HCT116 (cell line): ENCODE data around the gene LRBA. TPM values are rescaled to one million over a fixed set of nuclear protein-coding genes. Genes with fewer than 3 reads are reported as not detected.

ENCODE experiments used
- ATAC-seq: fragments of 200-7000 bp; cut with Tn5 transposase; 2 replicates; pipeline ENCODE4 v1.9.1; 2020; ENCODE audit warnings: mild to moderate bottlenecking, moderate library complexity
- BruUV-seq: library from RNA; stranded (reverse); fragments of 400-500 nt; replicated peaks from 2 replicates; lab custom pipeline; 2021; lab: Mats Ljungman, UMichigan
- CTCF ChIA-PET: fragments of 300-600 bp; sonication (Branson Sonifier 250); formaldehyde crosslinking; loops from one replicate; lab custom pipeline; 2021; ENCODE audit warnings: antibody characterized with exemption; lab: Charles Lee
- POLR2A ChIA-PET: fragments of 300-600, 350-600 bp; sonication (Branson Sonifier 250); formaldehyde crosslinking; loops from one replicate; lab custom pipeline; 2021; ENCODE audit warnings: antibody characterized with exemption; lab: Charles Lee
- RAD21 ChIA-PET, 2 experiments: fragments of 300-600 bp; sonication (Branson Sonifier 250); formaldehyde crosslinking; loops; one replicate each; lab custom pipeline; 2023; ENCODE audit warnings: low total read pairs in 2 of 2; ENCODE audit not compliant: uncharacterized antibody in 2 of 2, unreplicated experiment in 2 of 2, low non-redundant PET in 1 of 2; lab: Charles Lee
- DNase-seq: peaks from one replicate; pipeline ENCODE4 v3.0.0-alpha.2; 2010; ENCODE audit warnings: low read depth, low spot score
- H2AFZ ChIP-seq: fragments of 200-600 bp; shearing (Covaris generic), sonication (generic); 2 replicates; pipeline ENCODE4 v1.6.1; 2017; ENCODE audit warnings: low read depth, mixed run types, mixed read lengths, antibody characterized with exemption, low read length; ENCODE audit not compliant: poor library complexity, severe bottlenecking
- H3K27ac ChIP-seq: 2 replicates; pipeline ENCODE4 v1.5.1; 2012; ENCODE audit warnings: low read depth, low read length
- H3K27me3 ChIP-seq: fragments of 200-600 bp; sonication (generic); 2 replicates; pipeline ENCODE4 v1.6.1; 2016; ENCODE audit warnings: mixed run types, low read length, mixed read lengths; ENCODE audit not compliant: insufficient read depth
- H3K36me3 ChIP-seq, 2 experiments: fragments of 200-500 bp in 1 of 2; fragments of 200-600 bp in 1 of 2; sonication (Bioruptor generic) in 1 of 2; sonication (generic) in 1 of 2; 2 replicates each; pipeline versions ENCODE4 v1.5.1 to v1.6.1; 2014 to 2016; ENCODE audit warnings: low read length in 2 of 2, inconsistent platforms in 1 of 2, mixed read lengths in 1 of 2, mixed run types in 1 of 2; ENCODE audit not compliant: insufficient read depth in 2 of 2, control insufficient read depth in 1 of 2
- H3K4me1 ChIP-seq, 2 experiments: fragments of 200-600 bp in 1 of 2; sonication (generic) in 1 of 2; 2 replicates each; pipeline versions ENCODE4 v1.5.1 to v1.6.1; 2012 to 2017; ENCODE audit warnings: low read length in 2 of 2, inconsistent platforms in 1 of 2, mild to moderate bottlenecking in 1 of 2, mixed read lengths in 1 of 2, mixed run types in 1 of 2, moderate library complexity in 1 of 2; ENCODE audit not compliant: insufficient read depth in 2 of 2, control insufficient read depth in 1 of 2
- H3K4me2 ChIP-seq: fragments of 200-600 bp; sonication (generic); 2 replicates; pipeline ENCODE4 v1.6.1; 2017; ENCODE audit warnings: mixed run types, low read length, mixed read lengths
- H3K4me3 ChIP-seq, 2 experiments: fragments of 200-600 bp in 1 of 2; sonication (generic) in 1 of 2; replicated peaks in 1 of 2; 2 replicates each; pipeline ENCODE4 v1.5.1; 2011 to 2016; ENCODE audit warnings: low read length in 2 of 2, control low read depth in 1 of 2, low read depth in 1 of 2, mild to moderate bottlenecking in 1 of 2, mixed read lengths in 1 of 2, mixed run types in 1 of 2
- H3K79me2 ChIP-seq: fragments of 200-600 bp; sonication (generic); 2 replicates; pipeline ENCODE4 v1.6.1; 2017; ENCODE audit warnings: mild to moderate bottlenecking, mixed run types, low read length, moderate library complexity, mixed read lengths; ENCODE audit not compliant: insufficient read depth
- H3K9ac ChIP-seq: fragments of 200-600 bp; sonication (generic); 2 replicates; pipeline ENCODE4 v1.6.1; 2016; ENCODE audit warnings: low read length, mixed read lengths
- H3K9me2 ChIP-seq: fragments of 200-600 bp; sonication (generic), shearing (Covaris generic); 2 replicates; pipeline ENCODE4 v1.6.1; 2017; ENCODE audit warnings: mixed run types, mild to moderate bottlenecking, moderate library complexity; ENCODE audit not compliant: insufficient read depth
- H3K9me3 ChIP-seq, 2 experiments: fragments of 200-500 bp in 1 of 2; fragments of 200-600 bp in 1 of 2; sonication (Bioruptor generic) in 1 of 2; sonication (generic) in 1 of 2; 2 replicates each; pipeline ENCODE4 v1.6.1; 2014 to 2017; ENCODE audit warnings: low read length in 2 of 2, mixed read lengths in 2 of 2, inconsistent platforms in 1 of 2, low read depth in 1 of 2, mild to moderate bottlenecking in 1 of 2, mixed run types in 1 of 2, moderate library complexity in 1 of 2; ENCODE audit not compliant: control insufficient read depth in 1 of 2, insufficient read depth in 1 of 2
- H4K20me1 ChIP-seq: fragments of 200-600 bp; sonication (generic), shearing (Covaris generic); 2 replicates; pipeline ENCODE4 v1.6.1; 2017; ENCODE audit warnings: mixed run types, mild to moderate bottlenecking, moderate library complexity; ENCODE audit not compliant: insufficient read depth
- ATF3 ChIP-seq: IDR thresholded peaks from 2 replicates; pipeline ENCODE4 v1.6.1; 2012
- CBX3 ChIP-seq: IDR thresholded peaks from 2 replicates; pipeline ENCODE4 v1.6.1; 2012; ENCODE audit warnings: low read depth
- CEBPB ChIP-seq: IDR thresholded peaks from 2 replicates; pipeline ENCODE4 v1.6.1; 2012; ENCODE audit warnings: low read depth
- ELF1 ChIP-seq: IDR thresholded peaks from 2 replicates; pipeline ENCODE4 v1.6.1; 2012; ENCODE audit warnings: low read depth, borderline replicate concordance
- EZH2phosphoT487 ChIP-seq: fragments of 200-600 bp; IDR thresholded peaks from 2 replicates; pipeline ENCODE4 v1.6.1; 2018; ENCODE audit warnings: antibody characterized with exemption, borderline replicate concordance
- JUND ChIP-seq: IDR thresholded peaks from 2 replicates; pipeline ENCODE4 v1.6.1; 2012
- MAX ChIP-seq: IDR thresholded peaks from 2 replicates; pipeline ENCODE4 v1.6.1; 2012
- POLR2A ChIP-seq: IDR thresholded peaks from 2 replicates; pipeline ENCODE4 v1.7.0; 2011; ENCODE audit warnings: borderline replicate concordance; ENCODE audit not compliant: insufficient read depth, insufficient read length; ENCODE audit errors: extremely low read depth
- REST ChIP-seq: IDR thresholded peaks from 2 replicates; pipeline ENCODE4 v1.6.1; 2012; ENCODE audit warnings: low read depth
- SIN3A ChIP-seq: IDR thresholded peaks from 2 replicates; pipeline ENCODE4 v1.6.1; 2012; ENCODE audit warnings: low read depth
- SRF ChIP-seq: IDR thresholded peaks from 2 replicates; pipeline ENCODE4 v1.6.1; 2012; ENCODE audit warnings: low read depth
- TCF7L2 ChIP-seq: IDR thresholded peaks from 2 replicates; pipeline ENCODE4 v1.7.0; 2011; ENCODE audit warnings: borderline replicate concordance, inconsistent platforms; ENCODE audit not compliant: insufficient read depth, insufficient read length; ENCODE audit errors: extremely low read depth
- YY1 ChIP-seq: IDR thresholded peaks from 2 replicates; pipeline ENCODE4 v1.6.1; 2011; ENCODE audit warnings: low read length, low read depth, moderate library complexity, mild to moderate bottlenecking; ENCODE audit not compliant: insufficient replicate concordance; ENCODE audit errors: extremely low read depth
- ZBTB33 ChIP-seq: IDR thresholded peaks from 2 replicates; pipeline ENCODE4 v1.6.1; 2011; ENCODE audit warnings: mild to moderate bottlenecking, low read length, moderate library complexity; ENCODE audit not compliant: insufficient replicate concordance; ENCODE audit errors: extremely low read depth
- ZNF274 ChIP-seq: fragments of 200-500 bp; sonication (Bioruptor generic); IDR thresholded peaks from 2 replicates; pipeline ENCODE4 v1.6.1; 2014; ENCODE audit warnings: mild to moderate bottlenecking, low read depth, low read length, inconsistent platforms
- intact Hi-C: fragments of 100-400 bp; cut with micrococcal nuclease; formaldehyde crosslinking; loops from 2 replicates; pipeline ENCODE4 v1.10.0; 2022
- total RNA-seq: library from RNA; stranded (reverse); gene quantifications from one replicate; pipeline ENCODE4 v1.2.1, GENCODE V29; 2021; ENCODE audit not compliant: unreplicated experiment

The LRBA gene
- total RNA-seq, 1 experiment from 2014 or later, result 79.8 TPM

- CTCF ChIA-PET, result no interaction called here
These were observed 593.5 kb downstream of the LRBA start for GRCh38 chr4:150421612-150422011.

GRCh38 chr4:150419939-150420338 is 595.1 kb downstream of the LRBA start:
- Histone ChIP-seq H3K9me2 (no peaks in the 10 kb centered on the region), H3K79me2 (no peaks in the 10 kb centered on the region), H3K4me3 (no peak overlapping the region), H3K4me1 (no peaks in the 10 kb centered on the region), H4K20me1 (no peaks in the 10 kb centered on the region), H3K9me3 (no peaks in the 10 kb centered on the region), H3K9ac (no peak overlapping the region), H3K36me3 (no peaks in the 10 kb centered on the region), H2AFZ (no peak overlapping the region), H3K27ac (no peak overlapping the region), H3K27me3 (no peaks in the 10 kb centered on the region), H3K4me2 (no peak overlapping the region)
- ChIA-PET CTCF (no interaction called here), RAD21 (no interaction called here), POLR2A (no interaction called here)
- no TSS peak for BruUV-seq
- intact Hi-C loops, result no loop called here
- DNase-seq (no peak), ATAC-seq (no peak)
- TF ChIP-seq EZH2phosphoT487, result no peak
- no peak for TF ChIP-seq TCF7L2
- TF ChIP-seq CBX3, result no peak
- no peak for TF ChIP-seq JUND
- TF ChIP-seq ZNF274, result no peak
- TF ChIP-seq ZBTB33, result no peak
- TF ChIP-seq SRF, result no peak
- TF ChIP-seq POLR2A, result no peak
- no peak for TF ChIP-seq REST
- TF ChIP-seq ELF1, result no peak
- TF ChIP-seq MAX, result no peak
- no peak for TF ChIP-seq CEBPB
- TF ChIP-seq SIN3A, result no peak

More at GRCh38 chr4:150421612-150422011, 593.5 kb downstream of the LRBA start:
- DNase-seq, result no peak
- Histone ChIP-seq H3K27ac (no peak overlapping the region), H3K27me3 (no peaks in the 10 kb centered on the region), H2AFZ (no peak overlapping the region), H3K9ac (no peak overlapping the region), H3K4me1 (no peaks in the 10 kb centered on the region), H3K36me3 (no peaks in the 10 kb centered on the region), H3K4me2 (no peak overlapping the region), H3K79me2 (no peaks in the 10 kb centered on the region)
- POLR2A ChIA-PET, result no interaction called here
- TF ChIP-seq ZNF274 (no peak), ATF3 (no peak), YY1 (no peak), TCF7L2 (no peak)
- TF ChIP-seq, all 23 proteins: peak for 0
- no peak overlapping the region for H3K4me3 ChIP-seq
- intact Hi-C loops, result no loop called here
- ATAC-seq, result no peak
- BruUV-seq, result no TSS peak
- RAD21 ChIA-PET, result no interaction called here
- H4K20me1 ChIP-seq, result no peaks in the 10 kb centered on the region
- H3K9me3 ChIP-seq, result no peaks in the 10 kb centered on the region
- no peaks in the 10 kb centered on the region for H3K9me2 ChIP-seq
